IMR-90 (cell line): Measurements from ENCODE around the gene KCMF1. TPM values are rescaled to one million over a fixed set of nuclear protein-coding genes. Genes with fewer than 3 reads are reported as not detected.

Experiments
- ELK1 ChIP-seq: fragments of 150-350 bp; IDR thresholded peaks from 2 replicates; pipeline ENCODE4 v1.6.1; 2016; ENCODE audit warnings: low read depth, mild to moderate bottlenecking, low read length, moderate library complexity, borderline replicate concordance
- RAD21 ChIP-seq: IDR thresholded peaks from 2 replicates; pipeline ENCODE4 v1.6.1; 2012; ENCODE audit warnings: low read length, improper control_type of control experiment
- polyA plus RNA-seq, 3 experiments: library from polyadenylated mRNA; depleted of rRNA; stranded (reverse); fragments of >200 nt; gene quantifications; 2 replicates each; pipeline ENCODE4 v1.2.3, GENCODE V29; 2012; ENCODE audit warnings: low replicate concordance in 1 of 3
- total RNA-seq: library from RNA; depleted of rRNA; stranded (reverse); fragments of >200 nt; gene quantifications from 2 replicates; pipeline ENCODE4 v1.2.3, GENCODE V29; 2012

The KCMF1 gene
- total and polyA plus RNA-seq, 2 of the 4 experiments (the other 2 are of a cell fraction) = 49.9 to 108 TPM

GRCh38 chr2:84970210-84970867 is 622 bp upstream of the KCMF1 start (continued):
- TF ChIP-seq ELK1 = no peak
- no peak for TF ChIP-seq RAD21
